Activated CD8-positive, alpha-beta T cell treated with anti-CD3 and anti-CD28 coated beads for 36 hours (primary cell): ENCODE results near the gene CAPN6. TPM values are rescaled to one million over a fixed set of nuclear protein-coding genes. Genes with fewer than 3 reads are reported as not detected.

Experiments
- ATAC-seq: fragments of 200-7000 bp; cut with Tn5 transposase; one replicate; pipeline ENCODE4 v1.10.0; 2021; ENCODE audit warnings: mild to moderate bottlenecking, moderate library complexity
- CTCF ChIA-PET: fragments of 350-600 bp; sonication (Branson Sonifier 250); formaldehyde crosslinking; loops from one replicate; lab custom pipeline; 2021; ENCODE audit warnings: antibody characterized with exemption; lab: Charles Lee
- POLR2A ChIA-PET: fragments of 350-600 bp; sonication (Branson Sonifier 250); formaldehyde crosslinking; loops from one replicate; lab custom pipeline; 2021; ENCODE audit warnings: antibody characterized with exemption; lab: Charles Lee
- DNase-seq: peaks from one replicate; pipeline ENCODE4 v3.0.0-alpha.2; 2020
- H3K27ac Mint-ChIP-seq: one replicate; pipeline ENCODE4 v1.8.0; 2021; ENCODE audit warnings: mild to moderate bottlenecking, mixed read lengths
- H3K27me3 Mint-ChIP-seq: one replicate; pipeline ENCODE4 v1.8.0; 2021; ENCODE audit warnings: mixed read lengths
- H3K36me3 Mint-ChIP-seq: one replicate; pipeline ENCODE4 v1.8.0; 2021; ENCODE audit warnings: low read depth, mixed read lengths
- H3K4me1 Mint-ChIP-seq: one replicate; pipeline ENCODE4 v1.8.0; 2021; ENCODE audit warnings: low read depth, mixed read lengths
- H3K4me3 Mint-ChIP-seq: one replicate; pipeline ENCODE4 v1.8.0; 2021; ENCODE audit warnings: mild to moderate bottlenecking, moderate library complexity, mixed read lengths
- H3K9me3 Mint-ChIP-seq: one replicate; pipeline ENCODE4 v1.8.0; 2021; ENCODE audit warnings: mixed read lengths
- CTCF ChIP-seq: fragments of 200-600 bp; IDR thresholded peaks from one replicate; pipeline ENCODE4 v1.8.0; 2022; ENCODE audit warnings: antibody characterized with exemption, mild to moderate bottlenecking
- intact Hi-C: fragments of 100-400 bp; cut with micrococcal nuclease; formaldehyde crosslinking; loops from one replicate; pipeline ENCODE4 v1.10.0; 2022
- total RNA-seq, 2 experiments: library from RNA; stranded (reverse); gene quantifications; one replicate each; pipeline ENCODE4 v1.2.3, GENCODE V29; 2021

Gene CAPN6
- total RNA-seq, 2 experiments from 2014 or later, result not detected

- POLR2A ChIA-PET, result no interaction called here
- Mint-ChIP-seq H3K27me3 (no peaks in the 10 kb centered on the region), H3K4me3 (no peak overlapping the region), H3K36me3 (no peaks in the 10 kb centered on the region), H3K4me1 (no peaks in the 10 kb centered on the region), H3K27ac (no peak overlapping the region), H3K9me3 (no peaks in the 10 kb centered on the region)
- CTCF ChIA-PET, result no interaction called here
- TF ChIP-seq CTCF, result no peak
- intact Hi-C loops, result no loop called here
- no peak for DNase-seq
- ATAC-seq, result no peak
Observed at GRCh38 chrX:111282139-111282538, 11.9 kb upstream of the CAPN6 start.

- H3K27ac Mint-ChIP-seq, result no peak overlapping the region
- DNase-seq, result no peak
- no peaks in the 10 kb centered on the region for H3K9me3 Mint-ChIP-seq
Observed at GRCh38 chrX:111268506-111268905, 1.8 kb downstream of the CAPN6 start.

GRCh38 chrX:111265486-111265885, 4.8 kb downstream of the CAPN6 start:
- no peak overlapping the region for H3K4me3 Mint-ChIP-seq
- H3K36me3 Mint-ChIP-seq, result no peaks in the 10 kb centered on the region
- no peaks in the 10 kb centered on the region for H3K9me3 Mint-ChIP-seq
- H3K27ac Mint-ChIP-seq, result no peak overlapping the region
- H3K27me3 Mint-ChIP-seq, result no peaks in the 10 kb centered on the region
- ChIA-PET POLR2A (no interaction called here), CTCF (no interaction called here)
- no peak for DNase-seq
- no peak for TF ChIP-seq CTCF
- no peak for ATAC-seq
- intact Hi-C loops, result no loop called here
- no peaks in the 10 kb centered on the region for H3K4me1 Mint-ChIP-seq

More at GRCh38 chrX:111268506-111268905, 1.8 kb downstream of the CAPN6 start:
- H3K27me3 Mint-ChIP-seq, result no peaks in the 10 kb centered on the region
- ATAC-seq, result no peak
- no peak overlapping the region for H3K4me3 Mint-ChIP-seq
- H3K4me1 Mint-ChIP-seq, result no peaks in the 10 kb centered on the region
- CTCF ChIA-PET, result no interaction called here
- intact Hi-C loops, result no loop called here
- TF ChIP-seq CTCF, result no peak
- H3K36me3 Mint-ChIP-seq, result no peaks in the 10 kb centered on the region
- POLR2A ChIA-PET, result no interaction called here

- no peaks in the 10 kb centered on the region for H3K27me3 Mint-ChIP-seq
- TF ChIP-seq CTCF, result no peak
- DNase-seq, result no peak
- CTCF ChIA-PET, result no interaction called here
- intact Hi-C loops, result no loop called here
- H3K4me1 Mint-ChIP-seq, result no peaks in the 10 kb centered on the region
- no peaks in the 10 kb centered on the region for H3K9me3 Mint-ChIP-seq
- no peak overlapping the region for H3K27ac Mint-ChIP-seq
- no peaks in the 10 kb centered on the region for H3K36me3 Mint-ChIP-seq
- POLR2A ChIA-PET, result no interaction called here
- no peak for ATAC-seq
- no peak overlapping the region for H3K4me3 Mint-ChIP-seq
Observed at GRCh38 chrX:111264385-111264784, 5.9 kb downstream of the CAPN6 start.

- Mint-ChIP-seq H3K4me1 (no peaks in the 10 kb centered on the region), H3K27me3 (no peaks in the 10 kb centered on the region), H3K27ac (no peak overlapping the region), H3K4me3 (no peak overlapping the region), H3K36me3 (no peaks in the 10 kb centered on the region), H3K9me3 (no peaks in the 10 kb centered on the region)
- no peak for DNase-seq
- ChIA-PET POLR2A (no interaction called here), CTCF (no interaction called here)
- no peak for ATAC-seq
- no peak for TF ChIP-seq CTCF
- intact Hi-C loops, result no loop called here
Observed at GRCh38 chrX:111262086-111262485, 8.2 kb downstream of the CAPN6 start.
